GM18867 (cell line): ENCODE data around the gene IQCE.
"Not testable (repeated sequence)": the region's sequence is repeated elsewhere in the genome, so short reads cannot be mapped to it uniquely, and the experiment has no call there.

ENCODE experiments used
- ATAC-seq: cut with Tn5 transposase; IDR thresholded peaks from one replicate; pipeline ENCODE4 v1.9.1; 2021; ENCODE audit warnings: mild to moderate bottlenecking, moderate library complexity; ENCODE audit not compliant: unreplicated experiment

The IQCE gene

GRCh38 chr7:2598154-2598823 is 39.5 kb downstream of the IQCE start:
- ATAC-seq: no peak

GRCh38 chr7:2601065-2601464 is 42.3 kb downstream of the IQCE start:
- ATAC-seq: no peak

- no peak for ATAC-seq
Observed at GRCh38 chr7:2601907-2602306, 43.1 kb downstream of the IQCE start.

- ATAC-seq: no peak
Observed at GRCh38 chr7:2602406-2603043, 43.7 kb downstream of the IQCE start.

DNA sequence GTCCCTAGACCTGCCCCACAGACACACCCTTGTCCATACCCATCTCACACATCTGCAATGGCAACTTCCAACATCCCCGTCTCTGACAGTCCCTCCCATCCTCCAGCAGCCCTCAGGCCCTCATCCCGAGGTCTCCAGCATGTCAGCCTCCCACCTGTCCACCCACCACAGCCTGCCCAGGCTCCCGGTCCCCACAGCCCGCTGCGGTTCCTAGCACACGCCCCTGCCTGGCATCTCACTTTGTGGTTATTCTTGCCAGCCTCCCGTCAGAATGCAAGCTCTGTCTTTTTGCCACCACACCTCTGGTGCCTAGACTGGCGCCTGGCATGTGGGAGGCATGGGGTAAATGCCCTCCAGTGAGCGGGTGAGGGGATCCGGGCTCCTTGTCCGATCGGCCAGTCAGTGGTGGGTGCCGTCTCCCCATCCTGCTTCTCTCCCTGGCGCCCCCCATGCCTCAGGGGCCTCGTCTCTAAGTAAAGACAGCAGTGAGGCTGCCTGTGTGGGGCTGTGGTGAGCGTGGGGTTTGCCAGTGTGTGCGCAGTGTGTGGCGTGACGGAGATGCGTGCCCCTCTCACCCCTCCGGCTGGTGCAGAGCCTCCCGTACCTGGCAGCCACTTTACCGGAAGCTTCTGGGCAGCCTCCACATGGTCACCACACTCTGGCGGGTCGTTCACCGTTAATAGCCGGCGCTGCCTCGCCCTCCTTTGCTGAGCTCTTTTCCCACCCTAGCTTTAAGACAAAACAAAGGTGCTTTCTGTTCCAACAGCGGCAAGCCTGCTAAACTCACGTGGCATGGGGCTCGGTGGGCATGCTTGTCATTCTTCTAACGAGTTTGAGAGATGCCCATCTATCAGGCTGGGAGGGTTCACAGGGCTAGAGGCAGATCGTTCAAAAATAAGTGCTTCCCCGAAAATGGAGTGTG is 44.5 kb downstream of the IQCE start:
- no peak for ATAC-seq

DNA sequence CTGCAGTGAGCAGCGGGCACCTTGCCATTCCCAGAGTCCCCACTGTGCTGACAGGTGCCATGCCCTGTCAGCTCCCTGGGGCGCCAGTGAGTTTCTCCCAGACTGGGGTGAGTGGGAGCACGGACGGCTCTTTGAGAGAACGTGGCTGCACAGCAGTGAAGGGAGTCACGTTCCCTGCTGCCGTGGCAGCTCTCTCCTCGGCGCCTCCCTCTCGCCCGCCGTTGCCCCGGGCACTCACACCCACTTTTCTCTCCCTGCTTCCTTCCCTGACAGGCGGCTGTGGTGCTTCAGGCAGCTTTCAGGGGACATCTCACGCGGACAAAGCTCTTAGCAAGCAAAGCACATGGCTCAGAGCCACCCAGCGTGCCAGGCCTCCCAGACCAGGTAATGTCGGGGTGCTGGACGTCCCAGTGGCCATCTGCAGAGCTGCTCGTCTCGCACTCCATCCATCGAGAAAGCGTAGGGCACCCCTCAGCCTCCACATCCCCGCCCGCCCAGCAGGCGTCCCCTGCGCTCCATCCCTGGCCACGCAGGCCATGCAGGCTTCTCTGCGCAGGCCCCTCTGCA is 45.9 kb downstream of the IQCE start:
- no peak for ATAC-seq

DNA sequence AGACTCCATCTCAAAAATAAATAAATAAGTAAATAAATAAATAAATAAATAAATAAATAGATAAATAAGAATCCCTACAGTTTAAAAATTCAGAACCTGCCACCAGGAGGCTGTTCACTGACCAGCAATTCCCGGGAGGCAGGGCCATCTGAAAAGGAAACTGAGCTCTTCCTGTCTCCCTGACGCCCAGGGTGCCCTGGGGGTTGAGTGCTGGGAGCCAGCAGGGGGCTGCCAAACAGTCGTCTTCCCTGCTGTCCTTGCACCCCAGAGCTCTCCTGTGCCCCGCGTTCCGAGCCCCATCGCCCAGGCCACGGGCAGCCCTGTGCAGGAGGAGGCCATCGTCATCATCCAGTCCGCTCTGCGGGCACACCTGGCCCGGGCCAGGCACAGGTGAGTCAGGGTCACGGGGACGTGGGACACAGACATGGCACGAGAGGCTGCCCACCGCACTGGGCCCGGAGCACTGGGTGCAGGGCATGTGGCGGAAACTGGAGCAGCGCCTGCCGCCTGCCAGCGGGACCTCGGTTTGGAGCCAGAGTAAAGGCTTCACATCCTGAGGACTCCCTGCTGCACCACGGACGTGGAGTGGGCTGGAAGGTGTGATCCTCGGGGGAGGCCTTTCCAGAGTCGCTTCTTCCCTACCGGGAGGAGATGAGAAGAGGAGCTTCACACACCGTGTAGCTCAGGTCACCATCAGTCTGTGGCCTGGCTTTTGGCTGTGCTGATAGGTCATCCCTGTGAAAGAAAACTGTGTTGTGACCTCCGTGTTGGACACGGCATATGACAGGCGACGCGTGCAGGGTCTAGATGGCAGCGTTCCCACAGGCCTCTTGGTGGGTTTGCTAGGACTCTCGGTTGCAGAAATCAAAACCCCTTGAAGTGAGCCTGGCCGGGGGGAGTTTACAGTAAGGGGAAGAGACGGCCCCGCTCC is 47.1 kb downstream of the IQCE start:
- no peak for ATAC-seq

- ATAC-seq: no peak
Observed at GRCh38 chr7:2606539-2606936, 47.8 kb downstream of the IQCE start.

DNA sequence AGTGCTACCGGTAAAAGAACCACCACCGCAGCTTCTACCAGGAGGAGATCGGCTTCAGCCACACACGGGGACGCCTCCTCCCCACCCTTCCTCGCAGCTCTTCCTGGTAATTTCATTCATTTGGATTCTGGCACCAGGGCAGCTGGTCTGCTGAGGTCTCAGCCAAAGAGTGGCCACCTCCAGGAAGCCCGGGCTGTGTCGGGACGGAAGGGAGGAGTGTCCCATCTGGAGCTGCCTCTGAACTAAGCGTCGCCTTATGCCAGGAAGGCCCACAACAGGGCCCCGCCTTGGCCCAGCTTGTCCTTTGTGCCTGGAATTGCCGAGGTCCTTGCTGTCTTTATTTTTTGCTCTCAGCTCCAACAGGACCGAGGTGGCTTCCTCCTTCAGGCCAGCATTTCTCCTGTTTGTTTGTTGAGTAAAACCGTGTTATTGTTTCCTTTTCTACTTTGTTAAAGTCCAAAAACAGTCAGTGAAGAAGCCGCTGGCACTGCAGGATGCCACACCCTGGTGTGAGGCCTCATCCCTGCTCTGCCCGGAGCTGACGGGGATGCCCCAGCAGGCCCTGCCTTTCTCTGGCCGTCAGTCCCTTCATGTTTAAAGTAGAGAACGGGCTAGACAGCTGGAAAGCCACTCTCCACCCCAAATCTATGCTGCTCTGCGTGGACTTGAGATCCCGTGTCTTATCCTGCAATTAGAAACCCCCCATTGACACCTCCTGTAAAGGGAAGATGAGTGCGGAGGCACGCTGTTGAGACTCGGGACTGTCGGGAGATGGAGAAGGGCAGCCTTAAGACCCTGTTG is 48.5 kb downstream of the IQCE start:
- no peak for ATAC-seq

DNA sequence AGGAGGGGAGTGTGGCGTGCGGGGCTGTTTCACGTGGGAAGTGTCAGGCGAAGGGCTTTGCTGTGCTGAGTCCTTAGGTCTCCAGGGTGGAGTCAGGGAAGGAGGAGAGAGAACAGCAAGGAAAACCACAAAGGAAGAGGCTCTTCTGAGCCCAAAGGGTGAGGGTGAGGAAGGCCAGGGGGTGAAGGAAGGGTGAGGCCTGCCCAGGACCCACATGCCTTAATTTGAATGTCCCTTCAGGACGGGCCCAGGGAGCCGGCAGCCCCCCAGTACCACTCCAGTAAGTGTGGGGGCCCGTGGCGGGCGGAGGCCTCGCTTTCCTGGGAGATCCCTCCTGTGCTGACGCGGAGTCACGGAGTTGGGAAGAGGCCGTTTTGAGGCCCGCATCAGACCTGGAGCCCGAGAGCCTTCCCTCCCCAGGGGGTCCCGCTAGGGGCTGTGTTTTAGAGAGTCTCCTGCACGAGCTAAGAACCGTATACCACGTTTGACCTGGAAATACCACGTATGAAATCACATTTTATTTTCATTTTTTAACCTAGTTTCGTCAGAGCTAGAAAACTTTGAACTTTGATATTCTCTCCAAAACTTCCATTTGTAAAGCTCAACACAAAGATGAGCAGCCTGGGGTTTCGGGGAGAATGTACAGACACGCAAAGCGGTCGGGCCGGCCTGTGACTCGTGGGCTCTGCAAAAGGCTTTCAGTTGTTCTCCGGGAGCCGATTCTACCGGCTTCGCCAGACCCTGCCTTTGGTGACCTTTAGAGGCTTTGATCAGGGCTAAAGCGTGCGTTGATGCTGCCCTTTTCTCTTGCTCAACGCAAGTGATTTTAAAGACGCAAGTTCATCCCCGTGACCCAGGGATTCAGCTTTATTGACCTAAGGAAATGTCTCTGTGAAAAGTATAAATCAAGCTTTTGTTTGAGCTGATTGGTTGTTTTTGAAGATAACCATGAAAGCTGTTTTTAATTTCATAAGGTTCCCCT is 49.4 kb downstream of the IQCE start:
- ATAC-seq: no peak

DNA sequence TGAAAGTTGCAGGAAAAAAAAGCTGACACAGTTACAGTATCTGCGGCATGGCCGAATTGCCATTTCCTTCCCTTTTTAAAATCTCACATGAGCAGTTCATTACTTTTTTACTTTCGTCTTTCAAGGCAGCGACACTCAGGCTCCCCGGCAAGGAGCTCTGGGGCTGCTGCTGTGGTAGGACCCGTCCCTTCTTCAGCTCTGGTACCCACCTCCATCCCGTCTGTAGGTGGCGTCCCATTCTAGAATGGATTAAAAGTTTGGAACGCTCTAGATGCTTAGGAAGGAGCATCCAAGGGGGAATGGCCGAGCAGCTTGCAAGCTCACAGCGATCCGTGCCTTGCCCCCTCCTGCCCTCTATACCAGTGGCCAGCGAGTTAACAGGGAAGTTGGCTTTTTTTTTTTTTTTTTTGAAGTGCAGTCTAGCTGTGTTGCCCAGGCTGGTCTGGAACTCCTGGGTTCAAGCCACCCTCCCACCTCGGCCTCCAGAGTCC is 50.2 kb downstream of the IQCE start:
- no peak for ATAC-seq

- ATAC-seq: not testable (repeated sequence)
Observed at GRCh38 chr7:2609646-2610045, 50.9 kb downstream of the IQCE start.

DNA sequence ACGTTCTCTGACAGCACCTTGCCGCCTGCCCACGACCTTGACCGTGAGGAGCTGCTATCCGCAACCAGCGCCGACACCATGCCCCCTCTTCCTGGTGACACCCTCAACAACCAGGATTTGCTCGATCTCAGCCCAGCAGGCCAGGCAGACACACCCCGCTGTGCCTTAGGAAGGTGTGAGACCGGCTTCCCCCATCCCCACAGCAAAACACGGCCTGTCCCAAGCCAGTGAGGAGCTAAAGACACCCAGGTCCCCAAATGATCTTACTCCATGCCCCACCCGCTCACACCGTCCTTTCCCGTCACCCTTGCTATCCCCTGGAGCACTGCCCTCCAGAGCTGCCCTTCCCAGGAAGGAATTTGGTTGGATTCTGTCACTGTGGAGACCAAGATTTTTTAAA is 51.7 kb downstream of the IQCE start:
- ATAC-seq: no peak

- no peak for ATAC-seq
Observed at GRCh38 chr7:2610898-2611297, 52.1 kb downstream of the IQCE start.

DNA sequence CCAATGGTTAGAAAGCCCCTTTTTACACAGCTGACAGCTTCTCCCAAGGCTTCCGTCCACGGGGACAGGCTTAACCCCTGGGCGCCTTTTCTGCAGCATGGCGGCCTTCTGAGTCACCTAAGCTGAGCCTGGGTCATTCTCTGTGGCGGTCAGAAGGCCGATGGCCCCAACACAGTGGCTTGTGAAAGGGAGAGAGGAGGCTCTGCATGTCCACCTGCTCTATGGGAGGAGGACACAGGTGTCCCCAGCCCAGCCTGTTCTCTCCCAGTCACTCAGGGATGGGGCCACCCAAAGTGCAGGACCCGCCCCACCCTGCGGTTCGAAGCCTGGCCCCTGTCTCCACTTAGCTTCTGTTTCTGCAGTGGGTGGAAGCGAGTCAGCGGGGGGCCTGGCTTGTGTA is 52.6 kb downstream of the IQCE start:
- no peak for ATAC-seq

GRCh38 chr7:2611922-2612321 is 53.1 kb downstream of the IQCE start:
- ATAC-seq: no peak

DNA sequence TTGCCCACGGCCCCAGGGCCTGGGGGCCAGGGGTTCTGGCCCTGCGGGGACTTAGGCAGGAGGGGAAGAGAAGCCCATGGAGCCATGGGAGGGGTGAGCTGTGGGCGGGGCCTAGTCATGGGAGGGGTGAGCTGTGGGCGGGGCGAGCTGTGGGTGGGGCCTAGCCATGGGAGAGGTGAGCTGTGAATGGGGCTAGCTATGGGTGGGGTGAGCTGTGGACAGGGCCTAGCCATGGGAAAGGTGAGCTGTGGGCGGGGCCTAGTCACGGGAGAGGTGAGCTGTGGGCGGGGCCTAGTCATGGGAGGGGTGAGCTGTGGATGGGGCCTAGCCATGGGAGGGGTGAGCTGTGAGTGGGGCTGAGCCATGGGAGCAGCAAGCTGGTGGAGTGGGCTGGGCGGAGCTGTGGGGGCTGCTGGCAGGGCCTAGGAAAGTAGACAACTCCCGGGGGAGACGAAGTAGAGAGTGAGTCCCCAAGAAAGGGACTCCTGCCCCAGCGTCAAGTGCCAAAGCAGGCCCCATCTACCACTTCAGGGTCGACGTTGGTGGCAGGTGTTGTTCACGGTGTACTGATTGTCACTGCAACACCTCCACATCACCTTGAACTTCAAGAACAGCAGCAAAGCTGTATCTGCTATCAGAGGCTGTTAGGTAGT is 53.8 kb downstream of the IQCE start:
- no peak for ATAC-seq
